AG08395 (cell line): ENCODE data around the gene SARS1.
"Not testable (repeated sequence)": the region's sequence is repeated elsewhere in the genome, so short reads cannot be mapped to it uniquely, and the experiment has no call there.

Experiments
- DNase-seq: peaks from one replicate; pipeline ENCODE4 v3.0.0; 2012; ENCODE audit warnings: mixed read lengths, low spot score

SARS1 gene

GRCh38 chr1:109192433-109192832, 21.3 kb upstream of the SARS1 start:
- no peak for DNase-seq

DNA sequence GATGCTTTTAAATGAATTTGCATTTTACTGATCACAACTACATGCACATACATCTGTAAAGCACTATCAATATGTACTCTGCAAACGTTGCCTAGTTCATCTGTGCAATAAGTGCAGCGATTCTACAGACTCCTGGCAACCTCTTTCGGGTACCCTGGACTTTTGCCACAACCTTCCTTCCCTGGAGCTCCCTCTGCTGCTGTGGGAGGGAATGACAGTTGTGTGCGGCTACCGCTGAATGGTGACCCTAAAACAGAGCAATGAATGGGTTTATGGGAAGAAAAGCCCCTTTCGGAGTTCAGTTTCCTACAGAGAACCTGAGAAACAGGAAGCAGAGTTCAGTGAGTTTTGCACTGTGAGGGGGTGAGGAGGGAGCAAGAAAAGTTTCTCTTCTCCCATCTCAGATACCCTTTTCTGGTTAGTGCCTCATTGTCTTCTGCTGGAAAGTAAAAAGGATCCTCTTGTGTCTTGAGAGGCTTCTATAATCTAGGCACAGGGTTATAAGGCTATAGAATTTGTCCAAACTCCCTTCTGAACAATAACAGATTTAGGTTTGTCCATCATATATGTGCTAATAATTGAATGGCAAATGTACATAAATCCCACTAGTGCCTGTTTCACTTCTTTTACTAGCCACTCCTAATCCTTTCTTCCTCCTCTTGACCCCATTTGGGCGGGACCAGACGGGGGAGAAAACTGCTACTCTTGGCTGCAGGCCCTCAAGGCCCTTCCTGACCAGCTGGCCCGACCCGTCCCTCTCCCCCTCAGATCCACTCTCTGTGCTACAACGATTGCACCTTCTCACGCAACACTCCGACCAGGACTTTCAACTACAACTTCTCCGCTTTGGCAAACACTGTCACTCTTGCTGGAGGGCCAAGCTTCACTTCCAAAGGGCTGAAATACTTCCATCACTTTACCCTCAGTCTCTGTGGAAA, 19.8 kb upstream of the SARS1 start:
- DNase-seq: peak; percentile 40

GRCh38 chr1:109197158-109198042, 16.3 kb upstream of the SARS1 start:
- peak; percentile 96 for DNase-seq

DNA sequence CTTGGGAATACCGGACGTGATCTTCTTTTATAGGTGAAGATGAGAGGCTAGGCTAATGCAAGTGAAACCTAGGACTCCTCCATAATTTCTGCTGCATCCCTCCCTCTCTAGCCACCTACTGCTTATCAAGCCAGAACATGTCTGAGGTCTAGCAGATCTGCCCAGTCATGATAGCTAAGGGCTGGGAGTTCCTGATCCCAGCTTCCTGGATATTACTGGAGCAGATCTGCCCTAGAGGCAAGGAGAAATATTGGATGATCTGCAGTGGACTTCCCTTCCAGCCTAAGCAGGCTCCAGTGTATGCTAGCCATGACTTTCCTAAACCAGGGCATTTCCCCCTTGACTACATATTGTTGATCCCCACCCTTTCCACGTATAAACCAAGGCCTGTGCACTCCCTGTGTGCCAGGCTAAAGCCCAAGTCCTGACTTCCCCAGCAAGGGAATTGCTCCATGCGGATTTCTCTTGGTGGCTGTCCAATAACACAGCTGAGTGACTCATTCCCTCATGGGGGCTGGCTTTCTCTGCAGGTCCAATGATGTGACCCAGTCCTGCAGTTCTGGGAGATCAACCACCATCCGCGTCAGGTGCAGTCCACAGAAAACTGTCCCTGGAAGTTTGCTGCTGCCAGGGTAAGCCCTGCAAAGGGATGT, 15.5 kb upstream of the SARS1 start:
- peak; percentile 92 for DNase-seq

- no peak for DNase-seq
Measured at GRCh38 chr1:109198745-109199144, 15.0 kb upstream of the SARS1 start.

DNA sequence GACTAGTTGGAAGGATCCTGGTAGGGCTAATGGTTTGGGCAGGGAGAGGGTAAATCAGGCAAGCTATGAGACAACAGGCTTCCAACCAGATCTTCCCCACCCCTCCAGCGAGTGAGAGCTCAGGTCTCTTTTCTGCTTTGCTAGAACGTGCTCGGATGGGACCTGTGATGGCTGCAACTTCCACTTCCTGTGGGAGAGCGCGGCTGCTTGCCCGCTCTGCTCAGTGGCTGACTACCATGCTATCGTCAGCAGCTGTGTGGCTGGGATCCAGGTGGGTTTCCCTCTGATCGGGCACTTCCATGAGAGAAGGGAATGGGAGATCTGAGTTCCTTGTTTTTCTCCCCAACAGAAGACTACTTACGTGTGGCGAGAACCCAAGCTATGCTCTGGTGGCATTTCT, 14.0 kb upstream of the SARS1 start:
- DNase-seq: no peak

DNA sequence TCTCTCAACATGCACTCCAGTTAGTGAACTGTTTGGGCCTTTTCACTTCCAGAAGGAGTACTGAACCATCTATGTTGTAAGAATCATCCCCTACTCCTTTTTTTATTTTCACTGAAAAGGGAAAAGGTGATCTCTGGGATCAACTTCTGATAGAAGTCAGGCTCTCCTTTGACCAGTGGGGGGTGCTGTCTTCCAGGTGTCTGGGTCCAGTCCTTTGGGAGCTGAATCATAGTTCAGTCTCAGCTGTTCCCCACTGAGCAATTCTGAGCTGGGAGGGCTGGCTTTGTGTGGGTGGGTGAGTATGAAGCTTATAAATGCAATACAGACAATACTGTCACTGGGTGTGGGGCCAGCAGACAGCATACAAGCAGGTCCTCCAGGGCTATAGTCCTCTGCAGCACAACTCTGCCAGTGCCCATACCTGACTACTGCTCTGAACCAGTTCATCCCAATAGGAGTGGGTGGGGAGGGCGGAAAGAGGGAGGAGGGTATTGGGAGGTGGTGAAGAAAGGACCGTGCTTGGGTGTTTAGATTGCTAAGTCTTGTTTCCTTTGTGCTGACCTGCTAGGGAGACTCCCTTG, 12.5 kb upstream of the SARS1 start:
- DNase-seq: peak; percentile 86

- DNase-seq: no peak
Measured at GRCh38 chr1:109204484-109204883, 9.2 kb upstream of the SARS1 start.

DNA sequence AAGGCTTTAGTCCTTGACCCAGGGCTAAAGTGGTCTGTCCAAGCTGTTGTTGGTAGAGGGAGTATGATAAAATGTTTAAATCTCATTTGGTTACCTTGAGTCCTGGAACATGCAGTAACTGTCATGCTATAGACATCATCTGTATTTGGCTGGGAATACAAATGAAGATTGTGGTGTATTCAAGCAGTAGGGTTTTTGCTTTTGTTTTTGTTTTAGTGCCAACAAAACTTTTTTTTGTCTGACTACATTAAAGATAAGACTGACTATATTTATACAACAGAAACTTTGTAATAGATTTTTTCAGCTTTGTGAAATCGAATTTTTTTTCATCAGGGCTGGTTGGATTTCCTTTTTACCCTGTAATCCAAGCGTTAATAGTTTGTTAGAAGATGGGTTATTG, 7.4 kb upstream of the SARS1 start:
- DNase-seq: no peak

DNA sequence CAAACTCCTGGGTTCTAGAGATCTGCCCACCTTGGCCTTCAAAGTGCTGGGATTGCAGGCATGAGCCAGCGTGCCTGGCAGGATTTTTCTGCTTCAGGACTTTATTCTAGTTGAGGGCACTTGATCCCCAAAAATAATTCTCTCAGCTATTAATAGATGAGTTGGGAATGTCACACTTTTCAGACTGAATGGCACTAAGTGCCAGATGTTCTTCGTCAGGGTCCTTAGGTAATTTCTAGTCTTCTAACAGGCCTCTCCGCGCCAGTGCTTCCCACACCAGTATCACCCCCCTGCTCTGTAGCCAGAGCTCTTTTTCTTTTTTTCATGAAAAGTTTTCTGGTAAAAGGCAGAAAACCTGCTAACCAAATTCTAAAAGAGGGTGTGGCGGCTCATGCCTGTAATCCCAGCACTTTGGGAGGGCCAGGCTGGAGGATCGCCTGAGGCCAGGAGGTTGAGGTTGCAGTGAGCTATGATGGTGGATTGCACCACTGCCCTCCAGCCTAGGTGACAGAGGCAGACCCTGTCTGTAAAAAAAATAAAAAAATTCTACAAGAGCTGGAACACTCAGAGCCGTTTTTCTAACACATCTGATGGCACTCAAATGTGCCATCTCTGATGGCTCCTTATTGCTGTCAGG, 6.1 kb upstream of the SARS1 start:
- DNase-seq: no peak

DNA sequence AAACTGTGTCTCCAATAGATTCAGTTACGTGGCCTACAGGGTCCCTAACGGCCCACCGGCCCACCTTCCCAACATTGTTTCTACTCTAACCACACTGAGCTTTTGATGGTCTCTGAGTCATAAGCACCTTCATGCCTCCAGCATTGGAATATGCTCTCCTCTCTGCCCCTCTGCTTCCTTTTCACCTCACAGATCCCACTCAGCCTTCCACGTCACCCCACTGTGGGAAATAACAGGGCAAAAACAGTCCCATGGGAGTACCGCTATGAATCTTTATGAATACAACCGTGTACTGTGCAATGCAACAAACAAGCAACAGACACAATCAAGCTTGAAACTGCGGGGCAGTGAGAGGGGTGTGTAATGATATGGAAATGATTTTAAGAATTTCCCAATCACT, 5.3 kb upstream of the SARS1 start:
- no peak for DNase-seq

GRCh38 chr1:109208836-109209463, 4.8 kb upstream of the SARS1 start:
- no peak for DNase-seq

DNA sequence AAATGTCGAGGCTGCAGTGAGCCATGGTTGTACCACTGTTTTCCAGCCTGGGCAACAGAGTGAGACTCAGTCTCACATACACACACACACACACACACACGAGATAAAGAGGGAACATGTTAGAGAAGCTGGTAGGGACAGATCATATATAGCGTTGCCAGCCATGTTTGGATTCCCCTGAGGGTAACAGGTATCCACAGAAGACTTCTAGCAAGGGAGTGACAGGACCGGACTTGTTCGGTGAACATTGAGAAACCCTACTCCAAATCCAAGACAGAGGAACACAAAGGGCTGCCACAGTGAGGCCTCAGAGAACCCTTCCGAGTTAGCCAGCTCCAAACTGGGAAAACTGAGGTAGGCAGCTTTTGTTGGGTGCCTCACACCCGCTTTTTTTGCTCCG, 3.7 kb upstream of the SARS1 start:
- DNase-seq: no peak

DNA sequence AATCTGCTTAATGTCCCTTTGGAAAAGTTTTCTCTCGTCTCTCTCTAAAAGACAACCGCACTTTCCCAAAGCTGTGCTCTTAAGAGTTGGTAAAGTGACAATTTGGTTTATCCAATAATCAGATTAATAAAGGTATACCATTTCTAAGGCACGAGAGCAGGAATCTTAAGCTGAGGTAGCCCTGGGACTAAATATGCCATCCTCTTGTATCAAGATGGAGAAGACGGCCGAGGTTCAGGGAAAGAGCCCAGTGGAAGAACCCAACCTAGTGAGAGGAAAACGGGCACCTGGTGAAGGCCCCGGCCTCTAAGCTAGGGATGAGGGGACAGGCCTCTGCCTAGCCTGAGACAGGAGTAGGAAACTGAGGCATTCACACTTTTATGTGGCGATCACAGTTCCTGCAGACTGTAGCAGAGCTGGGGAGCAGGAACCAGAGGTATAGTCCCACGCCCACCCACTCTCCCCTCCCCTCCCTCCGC, 334 bp upstream of the SARS1 start:
- no peak for DNase-seq

- DNase-seq: peak; percentile 69
Measured at GRCh38 chr1:109214695-109215623, 1.2 kb downstream of the SARS1 start.

- no peak for DNase-seq
Measured at GRCh38 chr1:109216662-109217061, 2.9 kb downstream of the SARS1 start.

DNA sequence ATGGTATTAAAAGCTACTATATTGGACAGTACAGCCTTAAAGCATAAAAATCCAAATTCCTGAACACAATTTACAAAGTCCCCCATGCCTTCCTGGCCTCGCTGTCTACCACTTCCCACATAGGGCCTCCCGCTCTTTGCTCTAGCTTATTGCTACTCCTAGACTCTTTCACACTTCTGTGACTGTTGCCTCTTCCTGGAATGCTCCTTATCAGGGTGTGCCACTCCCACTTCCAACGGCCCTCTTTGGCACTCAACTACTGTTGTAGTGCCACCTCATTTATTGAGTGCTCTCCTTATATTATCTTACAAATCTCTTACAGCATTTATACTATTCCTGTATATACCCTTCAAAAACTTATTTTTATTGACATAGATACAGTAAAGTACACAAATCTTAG, 4.8 kb downstream of the SARS1 start:
- DNase-seq: no peak

- DNase-seq: not testable (repeated sequence)
Measured at GRCh38 chr1:109221201-109221600, 7.5 kb downstream of the SARS1 start.

DNA sequence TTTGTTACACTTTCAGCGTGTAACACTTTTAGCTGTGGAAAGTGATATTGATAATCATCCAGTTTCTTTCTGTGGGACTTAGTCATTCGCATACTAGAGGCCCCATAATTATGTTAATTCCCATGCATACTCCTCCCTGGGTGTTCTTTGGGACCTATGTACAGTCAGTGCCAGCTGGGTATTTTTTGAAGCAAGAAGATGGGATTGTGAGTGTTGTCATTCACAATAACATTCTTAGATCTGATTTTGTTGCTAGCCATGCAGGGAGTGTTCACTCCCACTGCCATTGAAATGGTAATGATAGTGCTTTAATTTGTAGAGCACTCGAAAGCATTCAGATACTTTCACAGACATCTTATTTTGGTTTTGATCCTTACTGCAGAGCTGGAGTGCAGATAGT, 11.6 kb downstream of the SARS1 start:
- no peak for DNase-seq
